DOHH2 (cell line): ENCODE measurements around the gene FGD4.

ENCODE experiments used
- H3F3A ChIP-seq: fragments of 200-600 bp; sonication (generic), shearing (Covaris generic); 2 replicates; pipeline ENCODE4 v1.6.0; 2016; ENCODE audit warnings: antibody characterized with exemption, mild to moderate bottlenecking; ENCODE audit not compliant: control insufficient read depth, insufficient read depth
- H3K27ac ChIP-seq: fragments of 200-600 bp; sonication (generic); 2 replicates; pipeline ENCODE4 v1.5.1; 2014; ENCODE audit warnings: low read depth, mild to moderate bottlenecking, low read length, moderate library complexity
- H3K27me3 ChIP-seq: fragments of 200-600 bp; sonication (generic); 2 replicates; pipeline ENCODE4 v1.6.1; 2014; ENCODE audit warnings: mild to moderate bottlenecking, low read length, mixed read lengths; ENCODE audit not compliant: control insufficient read depth
- H3K36me3 ChIP-seq: fragments of 200-600 bp; sonication (generic); 2 replicates; pipeline ENCODE4 v1.6.1; 2014; ENCODE audit warnings: mild to moderate bottlenecking, low read length, moderate library complexity, mixed read lengths; ENCODE audit not compliant: control insufficient read depth
- H3K4me1 ChIP-seq: fragments of 200-600 bp; sonication (generic); 2 replicates; pipeline ENCODE4 v1.6.1; 2014; ENCODE audit warnings: mild to moderate bottlenecking, low read length, mixed read lengths; ENCODE audit not compliant: control insufficient read depth
- H3K4me2 ChIP-seq: fragments of 200-600 bp; sonication (generic); 2 replicates; pipeline ENCODE4 v1.6.0; 2014; ENCODE audit warnings: mild to moderate bottlenecking, low read length, moderate library complexity
- H3K4me3 ChIP-seq: fragments of 200-600 bp; sonication (generic); 2 replicates; pipeline ENCODE4 v1.5.1; 2014; ENCODE audit warnings: mild to moderate bottlenecking, low read length, mixed read lengths
- H3K79me2 ChIP-seq: fragments of 200-600 bp; sonication (generic); 2 replicates; pipeline ENCODE4 v1.6.1; 2014; ENCODE audit warnings: mild to moderate bottlenecking, low read length, mixed read lengths; ENCODE audit not compliant: control insufficient read depth
- H3K9me2 ChIP-seq: fragments of 200-600 bp; sonication (generic); replicated peaks from 2 replicates; pipeline ENCODE4 v1.6.1; 2014; ENCODE audit warnings: mild to moderate bottlenecking, low read length, mixed read lengths; ENCODE audit not compliant: control insufficient read depth
- H3K9me3 ChIP-seq: fragments of 200-600 bp; sonication (generic); 2 replicates; pipeline ENCODE4 v1.6.1; 2014; ENCODE audit warnings: antibody characterized with exemption, low read length, mixed read lengths; ENCODE audit not compliant: control insufficient read depth, insufficient read depth
- H4K20me1 ChIP-seq: fragments of 200-600 bp; sonication (generic); 2 replicates; pipeline ENCODE4 v1.6.0; 2014; ENCODE audit warnings: low read depth, mild to moderate bottlenecking, antibody characterized with exemption, low read length, moderate library complexity; ENCODE audit not compliant: control insufficient read depth, insufficient read depth
- CTCF ChIP-seq: fragments of 200-600 bp; sonication (generic); IDR thresholded peaks from one replicate; pipeline ENCODE4 v1.5.1; 2014; ENCODE audit warnings: antibody characterized with exemption, mild to moderate bottlenecking, low read depth, low read length; ENCODE audit not compliant: poor library complexity, severe bottlenecking
- EZH2phosphoT487 ChIP-seq: fragments of 200-600 bp; sonication (generic); IDR thresholded peaks from 2 replicates; pipeline ENCODE4 v1.6.1; 2017; ENCODE audit warnings: borderline replicate concordance, mild to moderate bottlenecking, antibody characterized with exemption, low read length, moderate library complexity, mixed read lengths

Gene FGD4

GRCh38 chr12:32496946-32497345 is 97.6 kb downstream of the FGD4 start:
- TF ChIP-seq CTCF (no peak), EZH2phosphoT487 (no peak)
- Histone ChIP-seq H3K27me3 (no peaks in the 10 kb centered on the region), H3K9me2 (no peaks in the 10 kb centered on the region), H3K27ac (no peak overlapping the region), H3K4me3 (no peak overlapping the region), H3K79me2 (no peaks in the 10 kb centered on the region), H3K4me1 (peaks cover 68% of the 10 kb centered on the region), H3K4me2 (no peak overlapping the region), H3F3A (peaks cover 13% of the 10 kb centered on the region), H3K9me3 (no peaks in the 10 kb centered on the region), H4K20me1 (no peaks in the 10 kb centered on the region), H3K36me3 (no peaks in the 10 kb centered on the region)

- no peaks in the 10 kb centered on the region for H3K9me2 ChIP-seq
- no peak overlapping the region for H3K4me3 ChIP-seq
- H3K27ac ChIP-seq = no peak overlapping the region
- no peaks in the 10 kb centered on the region for H4K20me1 ChIP-seq
- no peaks in the 10 kb centered on the region for H3K27me3 ChIP-seq
- H3K36me3 ChIP-seq = no peaks in the 10 kb centered on the region
- TF ChIP-seq EZH2phosphoT487 (no peak), CTCF (no peak)
- peaks cover 62% of the 10 kb centered on the region for H3K4me1 ChIP-seq
- H3K79me2 ChIP-seq = no peaks in the 10 kb centered on the region
- H3F3A ChIP-seq = peaks cover 9% of the 10 kb centered on the region; the same call in 1 of the 2 replicates
- no peak overlapping the region; the same call in 1 of the 2 replicates for H3K4me2 ChIP-seq
- no peaks in the 10 kb centered on the region for H3K9me3 ChIP-seq
These were observed 98.5 kb downstream of the FGD4 start for GRCh38 chr12:32497864-32498263.

- 0 out of 2 replicates have a peak, but pooled peaks cover 9% of the 10 kb centered on the region for H3F3A ChIP-seq
- peaks cover 53% of the 10 kb centered on the region for H3K4me1 ChIP-seq
- H3K9me2 ChIP-seq = no peaks in the 10 kb centered on the region
- H3K9me3 ChIP-seq = no peaks in the 10 kb centered on the region
- no peaks in the 10 kb centered on the region for H3K36me3 ChIP-seq
- H3K27me3 ChIP-seq = no peaks in the 10 kb centered on the region
- no peaks in the 10 kb centered on the region for H3K79me2 ChIP-seq
- H3K27ac ChIP-seq = no peak overlapping the region
- no peak for TF ChIP-seq EZH2phosphoT487
- TF ChIP-seq CTCF = no peak
- no peak overlapping the region for H3K4me2 ChIP-seq
- no peaks in the 10 kb centered on the region for H4K20me1 ChIP-seq
- no peak overlapping the region for H3K4me3 ChIP-seq
These were observed 99.7 kb downstream of the FGD4 start for GRCh38 chr12:32499048-32499447.
